WTC11 (cell line): ENCODE data around the gene ODAD4. TPM values are rescaled to one million over a fixed set of nuclear protein-coding genes. Genes with fewer than 3 reads are reported as not detected.

Source experiments
- ATAC-seq: fragments of 200-7000 bp; cut with Tn5 transposase; 2 replicates; pipeline ENCODE4 v1.10.0; 2021; ENCODE audit warnings: mild to moderate bottlenecking, moderate library complexity
- CTCF ChIA-PET: fragments of 300-600 bp; sonication (Branson Sonifier 250); formaldehyde crosslinking; loops from one replicate; lab custom pipeline; 2021; ENCODE audit warnings: antibody characterized with exemption; lab: Charles Lee
- POLR2A ChIA-PET: fragments of 350-600 bp; sonication (Branson Sonifier 250); formaldehyde crosslinking; loops from one replicate; lab custom pipeline; 2021; ENCODE audit warnings: antibody characterized with exemption; lab: Charles Lee
- DNase-seq: peaks from one replicate; pipeline ENCODE4 v3.0.0; 2021; ENCODE audit warnings: low spot score
- H3K27ac Mint-ChIP-seq: 2 replicates; pipeline ENCODE4 v1.8.0; 2021; ENCODE audit warnings: mixed read lengths
- H3K27me3 Mint-ChIP-seq: 2 replicates; pipeline ENCODE4 v1.8.0; 2021; ENCODE audit warnings: low read depth, mild to moderate bottlenecking, moderate library complexity, mixed read lengths
- H3K36me3 Mint-ChIP-seq: 2 replicates; pipeline ENCODE4 v1.8.0; 2021; ENCODE audit warnings: mixed read lengths
- H3K4me1 Mint-ChIP-seq: 2 replicates; pipeline ENCODE4 v1.8.0; 2022; ENCODE audit warnings: mixed read lengths
- H3K4me3 Mint-ChIP-seq: 2 replicates; pipeline ENCODE4 v1.8.0; 2021; ENCODE audit warnings: mild to moderate bottlenecking, moderate library complexity, mixed read lengths
- H3K9me3 Mint-ChIP-seq: 2 replicates; pipeline ENCODE4 v1.8.0; 2021; ENCODE audit warnings: mixed read lengths
- ATF1 ChIP-seq: sonication (generic); formaldehyde crosslinking; IDR thresholded peaks from 2 replicates; pipeline ENCODE4 v1.8.1; 2023; ENCODE audit warnings: mild to moderate bottlenecking, moderate library complexity, missing genetic modification reagents
- CREB1 ChIP-seq: sonication (generic); formaldehyde crosslinking; IDR thresholded peaks from 2 replicates; pipeline ENCODE4 v1.8.0; 2023; ENCODE audit warnings: mild to moderate bottlenecking, missing genetic modification reagents
- GABPB1 ChIP-seq: sonication (generic); formaldehyde crosslinking; IDR thresholded peaks from 2 replicates; pipeline ENCODE4 v1.8.1; 2023; ENCODE audit warnings: mild to moderate bottlenecking, missing genetic modification reagents
- JAZF1 ChIP-seq: fragments of 250-450 bp; sonication (Bioruptor Pico); IDR thresholded peaks from 2 replicates; pipeline ENCODE4 v1.9.0; 2021; ENCODE audit warnings: moderate library complexity, mild to moderate bottlenecking, inconsistent platforms
- MXD4 ChIP-seq: fragments of 250-450 bp; sonication (Bioruptor Pico); IDR thresholded peaks from 2 replicates; pipeline ENCODE4 v1.8.0; 2021; ENCODE audit warnings: mild to moderate bottlenecking, moderate library complexity, borderline replicate concordance
- NFE2L1 ChIP-seq: sonication (generic); formaldehyde crosslinking; IDR thresholded peaks from 2 replicates; pipeline ENCODE4 v1.8.1; 2023; ENCODE audit warnings: missing genetic modification reagents
- NFYB ChIP-seq: sonication (generic); formaldehyde crosslinking; conservative IDR thresholded peaks from 2 replicates; pipeline ENCODE4 v1.8.0; 2022; ENCODE audit warnings: low read depth, missing genetic modification reagents
- NR2C2 ChIP-seq: sonication (generic); formaldehyde crosslinking; IDR thresholded peaks from 2 replicates; pipeline ENCODE4 v1.8.0; 2022; ENCODE audit warnings: mild to moderate bottlenecking, missing genetic modification reagents
- NR3C1 ChIP-seq: sonication (generic); formaldehyde crosslinking; conservative IDR thresholded peaks from 2 replicates; pipeline ENCODE4 v1.8.1; 2023; ENCODE audit warnings: low read depth, mild to moderate bottlenecking, missing genetic modification reagents
- PRRX2 ChIP-seq: fragments of 250-450 bp; sonication (Bioruptor Pico); IDR thresholded peaks from 2 replicates; pipeline ENCODE4 v1.8.0; 2021; ENCODE audit warnings: mild to moderate bottlenecking
- SP1 ChIP-seq: sonication (generic); formaldehyde crosslinking; conservative IDR thresholded peaks from 2 replicates; pipeline ENCODE4 v1.8.1; 2022; ENCODE audit warnings: missing genetic modification reagents
- TEAD4 ChIP-seq: sonication (generic); formaldehyde crosslinking; IDR thresholded peaks from 2 replicates; pipeline ENCODE4 v1.8.0; 2022; ENCODE audit warnings: mild to moderate bottlenecking, missing genetic modification reagents
- ZNF232 ChIP-seq: sonication (generic); formaldehyde crosslinking; IDR thresholded peaks from 2 replicates; pipeline ENCODE4 v1.8.0; 2022; ENCODE audit warnings: mild to moderate bottlenecking, missing genetic modification reagents
- ZNF671 ChIP-seq: fragments of 250-450 bp; sonication (Bioruptor Pico); IDR thresholded peaks from 2 replicates; pipeline ENCODE4 v1.8.0; 2021; ENCODE audit warnings: mild to moderate bottlenecking
- total RNA-seq: library from RNA; stranded (reverse); gene quantifications from 3 replicates; pipeline ENCODE4 v1.2.3, GENCODE V29; 2021
- TF ChIP-seq, protein P1 (sequence below): sonication (generic); formaldehyde crosslinking; IDR thresholded peaks from 2 replicates; pipeline ENCODE4 v1.8.0; 2023; ENCODE audit warnings: mild to moderate bottlenecking, missing genetic modification reagents
- TF ChIP-seq, protein P2 (sequence below): sonication (generic); formaldehyde crosslinking; IDR thresholded peaks from 2 replicates; pipeline ENCODE4 v1.8.0; 2022; ENCODE audit warnings: missing genetic modification reagents
- TF ChIP-seq, protein P3 (sequence below): sonication (generic); formaldehyde crosslinking; IDR thresholded peaks from 2 replicates; pipeline ENCODE4 v1.8.0; 2023; ENCODE audit warnings: missing genetic modification reagents
- TF ChIP-seq, protein P4 (sequence below): sonication (generic); formaldehyde crosslinking; IDR thresholded peaks from 2 replicates; pipeline ENCODE4 v1.8.0; 2022; ENCODE audit warnings: mild to moderate bottlenecking, missing genetic modification reagents
- TF ChIP-seq, protein P5 (sequence below): sonication (generic); formaldehyde crosslinking; IDR thresholded peaks from 2 replicates; pipeline ENCODE4 v1.8.0; 2023; ENCODE audit warnings: missing genetic modification reagents, mild to moderate bottlenecking, borderline replicate concordance
- TF ChIP-seq, protein P6 (sequence below): sonication (generic); formaldehyde crosslinking; IDR thresholded peaks from 2 replicates; pipeline ENCODE4 v1.8.1; 2022; ENCODE audit warnings: mild to moderate bottlenecking, moderate library complexity, missing genetic modification reagents
- TF ChIP-seq, protein P7 (sequence below): sonication (generic); formaldehyde crosslinking; IDR thresholded peaks from 2 replicates; pipeline ENCODE4 v1.8.1; 2023; ENCODE audit warnings: mild to moderate bottlenecking, missing genetic modification reagents, moderate library complexity

The ODAD4 gene
- total RNA-seq, 1 experiment from 2014 or later: 1.9 TPM

DNA sequence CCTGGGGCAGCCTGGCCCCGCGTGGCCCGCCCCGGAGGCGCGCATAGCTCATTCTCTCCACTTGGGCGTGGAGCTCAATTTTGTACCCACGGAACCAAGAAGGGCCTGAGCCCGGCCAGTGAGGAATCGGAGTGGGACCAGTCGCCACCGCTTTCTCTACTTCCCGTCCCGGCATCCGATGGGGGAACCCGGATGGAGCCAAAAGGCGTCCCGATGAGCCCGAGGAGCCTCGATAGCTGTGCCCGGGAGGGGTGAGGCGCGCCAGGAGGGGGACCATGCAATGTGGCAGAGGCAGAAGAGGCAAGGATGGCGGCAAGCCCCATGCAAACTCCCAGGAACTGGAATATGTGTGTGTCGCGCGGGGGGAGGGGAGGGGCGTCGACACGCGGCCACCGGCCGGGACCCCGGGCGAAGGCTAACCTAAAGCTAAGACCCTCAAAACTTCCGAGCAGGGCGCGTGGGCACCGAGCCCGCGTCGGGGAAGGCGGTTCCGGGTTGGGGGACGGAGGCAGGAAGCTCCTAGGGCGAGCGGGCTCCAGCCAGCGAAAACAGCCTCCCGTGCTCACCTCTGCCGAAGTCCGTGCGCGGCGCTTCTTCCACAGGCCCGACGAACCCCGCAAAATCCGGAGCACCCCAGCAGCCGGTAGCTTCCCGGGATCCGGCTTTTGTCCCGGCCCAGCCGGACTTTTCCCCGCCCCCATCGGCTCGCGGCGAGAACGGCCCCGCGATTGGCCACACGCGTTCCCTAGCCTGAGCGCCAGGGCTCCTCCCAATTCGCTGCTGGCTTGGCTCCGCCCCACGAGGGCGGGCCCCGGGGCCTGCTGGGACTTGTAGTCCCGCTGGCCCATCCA is 11.9 kb upstream of the ODAD4 start, which contains the start of gene ACLY:
Gene ACLY, minus strand, starts transcription at position 638 of the 851 bp plus-strand sequence. CDS start 5,078 bp downstream, outside the sequence.
- peak; percentile 89 for ATAC-seq
- DNase-seq: peak; percentile 99
- peaks cover 4% of the 10 kb centered on the region for H3K36me3 Mint-ChIP-seq
- H3K9me3 Mint-ChIP-seq: no peaks in the 10 kb centered on the region
- ChIA-PET POLR2A (interaction anchor here (0.5 to 2.6 kb wide), 11 partner anchors 10 to 185 kb away, joined by 3 to 14 read pairs (median 4); partner anchors contain the start of genes DNAJC7, KLHL11 and ODAD4), CTCF (interaction anchor here (0.6 to 8.6 kb wide), 12 partner anchors 12 to 530 kb away, joined by 3 to 134 read pairs (median 4); partner anchors contain the start of genes JUP, KCNH4 and ODAD4)
- no peaks in the 10 kb centered on the region for H3K27me3 Mint-ChIP-seq
- peaks cover 51% of the 10 kb centered on the region for H3K4me1 Mint-ChIP-seq
- peak within 1 kb of the TSS; percentile 84 for H3K4me3 Mint-ChIP-seq
- peak within 1 kb of the TSS; percentile 96 for H3K27ac Mint-ChIP-seq
- TF ChIP-seq PRRX2 (CRISPR knock-in tag): no peak
- TF ChIP-seq ZNF232: no peak
- no peak for TF ChIP-seq TEAD4
- TF ChIP-seq CREB1 (CRISPR knock-in tag): no peak
- TF ChIP-seq NR3C1 (CRISPR knock-in tag): no peak
- no peak; the same call in 1 of the 2 replicates for TF ChIP-seq ATF1 (CRISPR knock-in tag)
- TF ChIP-seq, protein P1, sequence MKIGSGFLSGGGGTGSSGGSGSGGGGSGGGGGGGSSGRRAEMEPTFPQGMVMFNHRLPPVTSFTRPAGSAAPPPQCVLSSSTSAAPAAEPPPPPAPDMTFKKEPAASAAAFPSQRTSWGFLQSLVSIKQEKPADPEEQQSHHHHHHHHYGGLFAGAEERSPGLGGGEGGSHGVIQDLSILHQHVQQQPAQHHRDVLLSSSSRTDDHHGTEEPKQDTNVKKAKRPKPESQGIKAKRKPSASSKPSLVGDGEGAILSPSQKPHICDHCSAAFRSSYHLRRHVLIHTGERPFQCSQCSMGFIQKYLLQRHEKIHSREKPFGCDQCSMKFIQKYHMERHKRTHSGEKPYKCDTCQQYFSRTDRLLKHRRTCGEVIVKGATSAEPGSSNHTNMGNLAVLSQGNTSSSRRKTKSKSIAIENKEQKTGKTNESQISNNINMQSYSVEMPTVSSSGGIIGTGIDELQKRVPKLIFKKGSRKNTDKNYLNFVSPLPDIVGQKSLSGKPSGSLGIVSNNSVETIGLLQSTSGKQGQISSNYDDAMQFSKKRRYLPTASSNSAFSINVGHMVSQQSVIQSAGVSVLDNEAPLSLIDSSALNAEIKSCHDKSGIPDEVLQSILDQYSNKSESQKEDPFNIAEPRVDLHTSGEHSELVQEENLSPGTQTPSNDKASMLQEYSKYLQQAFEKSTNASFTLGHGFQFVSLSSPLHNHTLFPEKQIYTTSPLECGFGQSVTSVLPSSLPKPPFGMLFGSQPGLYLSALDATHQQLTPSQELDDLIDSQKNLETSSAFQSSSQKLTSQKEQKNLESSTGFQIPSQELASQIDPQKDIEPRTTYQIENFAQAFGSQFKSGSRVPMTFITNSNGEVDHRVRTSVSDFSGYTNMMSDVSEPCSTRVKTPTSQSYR (CRISPR knock-in tag): no peak
- TF ChIP-seq, protein P2, sequence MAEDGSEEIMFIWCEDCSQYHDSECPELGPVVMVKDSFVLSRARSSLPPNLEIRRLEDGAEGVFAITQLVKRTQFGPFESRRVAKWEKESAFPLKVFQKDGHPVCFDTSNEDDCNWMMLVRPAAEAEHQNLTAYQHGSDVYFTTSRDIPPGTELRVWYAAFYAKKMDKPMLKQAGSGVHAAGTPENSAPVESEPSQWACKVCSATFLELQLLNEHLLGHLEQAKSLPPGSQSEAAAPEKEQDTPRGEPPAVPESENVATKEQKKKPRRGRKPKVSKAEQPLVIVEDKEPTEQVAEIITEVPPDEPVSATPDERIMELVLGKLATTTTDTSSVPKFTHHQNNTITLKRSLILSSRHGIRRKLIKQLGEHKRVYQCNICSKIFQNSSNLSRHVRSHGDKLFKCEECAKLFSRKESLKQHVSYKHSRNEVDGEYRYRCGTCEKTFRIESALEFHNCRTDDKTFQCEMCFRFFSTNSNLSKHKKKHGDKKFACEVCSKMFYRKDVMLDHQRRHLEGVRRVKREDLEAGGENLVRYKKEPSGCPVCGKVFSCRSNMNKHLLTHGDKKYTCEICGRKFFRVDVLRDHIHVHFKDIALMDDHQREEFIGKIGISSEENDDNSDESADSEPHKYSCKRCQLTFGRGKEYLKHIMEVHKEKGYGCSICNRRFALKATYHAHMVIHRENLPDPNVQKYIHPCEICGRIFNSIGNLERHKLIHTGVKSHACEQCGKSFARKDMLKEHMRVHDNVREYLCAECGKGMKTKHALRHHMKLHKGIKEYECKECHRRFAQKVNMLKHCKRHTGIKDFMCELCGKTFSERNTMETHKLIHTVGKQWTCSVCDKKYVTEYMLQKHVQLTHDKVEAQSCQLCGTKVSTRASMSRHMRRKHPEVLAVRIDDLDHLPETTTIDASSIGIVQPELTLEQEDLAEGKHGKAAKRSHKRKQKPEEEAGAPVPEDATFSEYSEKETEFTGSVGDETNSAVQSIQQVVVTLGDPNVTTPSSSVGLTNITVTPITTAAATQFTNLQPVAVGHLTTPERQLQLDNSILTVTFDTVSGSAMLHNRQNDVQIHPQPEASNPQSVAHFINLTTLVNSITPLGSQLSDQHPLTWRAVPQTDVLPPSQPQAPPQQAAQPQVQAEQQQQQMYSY: peak; percentile 84
- TF ChIP-seq NR2C2: no peak
- TF ChIP-seq, protein P3, sequence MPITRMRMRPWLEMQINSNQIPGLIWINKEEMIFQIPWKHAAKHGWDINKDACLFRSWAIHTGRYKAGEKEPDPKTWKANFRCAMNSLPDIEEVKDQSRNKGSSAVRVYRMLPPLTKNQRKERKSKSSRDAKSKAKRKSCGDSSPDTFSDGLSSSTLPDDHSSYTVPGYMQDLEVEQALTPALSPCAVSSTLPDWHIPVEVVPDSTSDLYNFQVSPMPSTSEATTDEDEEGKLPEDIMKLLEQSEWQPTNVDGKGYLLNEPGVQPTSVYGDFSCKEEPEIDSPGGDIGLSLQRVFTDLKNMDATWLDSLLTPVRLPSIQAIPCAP: 0 out of 2 replicates have a peak, but pooled peaks have one; percentile 26
- TF ChIP-seq, protein P4, sequence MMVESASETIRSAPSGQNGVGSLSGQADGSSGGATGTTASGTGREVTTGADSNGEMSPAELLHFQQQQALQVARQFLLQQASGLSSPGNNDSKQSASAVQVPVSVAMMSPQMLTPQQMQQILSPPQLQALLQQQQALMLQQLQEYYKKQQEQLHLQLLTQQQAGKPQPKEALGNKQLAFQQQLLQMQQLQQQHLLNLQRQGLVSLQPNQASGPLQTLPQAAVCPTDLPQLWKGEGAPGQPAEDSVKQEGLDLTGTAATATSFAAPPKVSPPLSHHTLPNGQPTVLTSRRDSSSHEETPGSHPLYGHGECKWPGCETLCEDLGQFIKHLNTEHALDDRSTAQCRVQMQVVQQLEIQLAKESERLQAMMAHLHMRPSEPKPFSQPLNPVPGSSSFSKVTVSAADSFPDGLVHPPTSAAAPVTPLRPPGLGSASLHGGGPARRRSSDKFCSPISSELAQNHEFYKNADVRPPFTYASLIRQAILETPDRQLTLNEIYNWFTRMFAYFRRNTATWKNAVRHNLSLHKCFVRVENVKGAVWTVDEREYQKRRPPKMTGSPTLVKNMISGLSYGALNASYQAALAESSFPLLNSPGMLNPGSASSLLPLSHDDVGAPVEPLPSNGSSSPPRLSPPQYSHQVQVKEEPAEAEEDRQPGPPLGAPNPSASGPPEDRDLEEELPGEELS (CRISPR knock-in tag): peak; percentile 41; the same call in 1 of the 2 replicates
- TF ChIP-seq ZNF671 (CRISPR knock-in tag): no peak
- TF ChIP-seq NFE2L1 (CRISPR knock-in tag): no peak
- peak; percentile 54; the same call in 1 of the 2 replicates for TF ChIP-seq NFYB
- TF ChIP-seq GABPB1 (CRISPR knock-in tag): no peak; the same call in 1 of the 2 replicates
- TF ChIP-seq, protein P5, sequence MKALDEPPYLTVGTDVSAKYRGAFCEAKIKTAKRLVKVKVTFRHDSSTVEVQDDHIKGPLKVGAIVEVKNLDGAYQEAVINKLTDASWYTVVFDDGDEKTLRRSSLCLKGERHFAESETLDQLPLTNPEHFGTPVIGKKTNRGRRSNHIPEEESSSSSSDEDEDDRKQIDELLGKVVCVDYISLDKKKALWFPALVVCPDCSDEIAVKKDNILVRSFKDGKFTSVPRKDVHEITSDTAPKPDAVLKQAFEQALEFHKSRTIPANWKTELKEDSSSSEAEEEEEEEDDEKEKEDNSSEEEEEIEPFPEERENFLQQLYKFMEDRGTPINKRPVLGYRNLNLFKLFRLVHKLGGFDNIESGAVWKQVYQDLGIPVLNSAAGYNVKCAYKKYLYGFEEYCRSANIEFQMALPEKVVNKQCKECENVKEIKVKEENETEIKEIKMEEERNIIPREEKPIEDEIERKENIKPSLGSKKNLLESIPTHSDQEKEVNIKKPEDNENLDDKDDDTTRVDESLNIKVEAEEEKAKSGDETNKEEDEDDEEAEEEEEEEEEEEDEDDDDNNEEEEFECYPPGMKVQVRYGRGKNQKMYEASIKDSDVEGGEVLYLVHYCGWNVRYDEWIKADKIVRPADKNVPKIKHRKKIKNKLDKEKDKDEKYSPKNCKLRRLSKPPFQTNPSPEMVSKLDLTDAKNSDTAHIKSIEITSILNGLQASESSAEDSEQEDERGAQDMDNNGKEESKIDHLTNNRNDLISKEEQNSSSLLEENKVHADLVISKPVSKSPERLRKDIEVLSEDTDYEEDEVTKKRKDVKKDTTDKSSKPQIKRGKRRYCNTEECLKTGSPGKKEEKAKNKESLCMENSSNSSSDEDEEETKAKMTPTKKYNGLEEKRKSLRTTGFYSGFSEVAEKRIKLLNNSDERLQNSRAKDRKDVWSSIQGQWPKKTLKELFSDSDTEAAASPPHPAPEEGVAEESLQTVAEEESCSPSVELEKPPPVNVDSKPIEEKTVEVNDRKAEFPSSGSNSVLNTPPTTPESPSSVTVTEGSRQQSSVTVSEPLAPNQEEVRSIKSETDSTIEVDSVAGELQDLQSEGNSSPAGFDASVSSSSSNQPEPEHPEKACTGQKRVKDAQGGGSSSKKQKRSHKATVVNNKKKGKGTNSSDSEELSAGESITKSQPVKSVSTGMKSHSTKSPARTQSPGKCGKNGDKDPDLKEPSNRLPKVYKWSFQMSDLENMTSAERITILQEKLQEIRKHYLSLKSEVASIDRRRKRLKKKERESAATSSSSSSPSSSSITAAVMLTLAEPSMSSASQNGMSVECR: peak; percentile 91; the same call in 1 of the 2 replicates
- no peak for TF ChIP-seq MXD4
- TF ChIP-seq JAZF1 (CRISPR knock-in tag): no peak
- peak; percentile 98 for TF ChIP-seq SP1 (CRISPR knock-in tag)
- TF ChIP-seq, protein P6, sequence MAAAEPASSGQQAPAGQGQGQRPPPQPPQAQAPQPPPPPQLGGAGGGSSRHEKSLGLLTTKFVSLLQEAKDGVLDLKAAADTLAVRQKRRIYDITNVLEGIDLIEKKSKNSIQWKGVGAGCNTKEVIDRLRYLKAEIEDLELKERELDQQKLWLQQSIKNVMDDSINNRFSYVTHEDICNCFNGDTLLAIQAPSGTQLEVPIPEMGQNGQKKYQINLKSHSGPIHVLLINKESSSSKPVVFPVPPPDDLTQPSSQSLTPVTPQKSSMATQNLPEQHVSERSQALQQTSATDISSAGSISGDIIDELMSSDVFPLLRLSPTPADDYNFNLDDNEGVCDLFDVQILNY: no peak
- TF ChIP-seq, protein P7, sequence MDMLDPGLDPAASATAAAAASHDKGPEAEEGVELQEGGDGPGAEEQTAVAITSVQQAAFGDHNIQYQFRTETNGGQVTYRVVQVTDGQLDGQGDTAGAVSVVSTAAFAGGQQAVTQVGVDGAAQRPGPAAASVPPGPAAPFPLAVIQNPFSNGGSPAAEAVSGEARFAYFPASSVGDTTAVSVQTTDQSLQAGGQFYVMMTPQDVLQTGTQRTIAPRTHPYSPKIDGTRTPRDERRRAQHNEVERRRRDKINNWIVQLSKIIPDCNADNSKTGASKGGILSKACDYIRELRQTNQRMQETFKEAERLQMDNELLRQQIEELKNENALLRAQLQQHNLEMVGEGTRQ (CRISPR knock-in tag): peak; percentile 68; the same call in 1 of the 2 replicates
